Keratinocyte (primary cell): Measurements from ENCODE around the gene NLRP7. TPM values are rescaled to one million over a fixed set of nuclear protein-coding genes. Genes with fewer than 3 reads are reported as not detected.
"Not testable (repeated sequence)": the region's sequence is repeated elsewhere in the genome, so short reads cannot be mapped to it uniquely, and the experiment has no call there.

ENCODE experiments used
- DNase-seq: peaks from one replicate; pipeline ENCODE4 v3.0.0-alpha.2; 2011; ENCODE audit warnings: low read depth, missing footprints, low spot score
- FAIRE-seq: peaks from 2 replicates; lab custom pipeline; 2011; peaks lifted over from hg19 to GRCh38; lab: Jason Lieb, UNC
- H2AFZ ChIP-seq: 2 replicates; pipeline ENCODE4 v1.6.0; 2012; ENCODE audit warnings: low read length, control low read depth, inconsistent platforms; ENCODE audit not compliant: control insufficient read depth
- H3K27ac ChIP-seq: 2 replicates; pipeline ENCODE4 v1.5.1; 2011; ENCODE audit warnings: low read length; ENCODE audit not compliant: control insufficient read depth, insufficient read depth
- H3K27me3 ChIP-seq: 3 replicates; pipeline ENCODE4 v1.6.0; 2011; ENCODE audit warnings: low read length; ENCODE audit not compliant: control insufficient read depth, insufficient read depth; ENCODE audit errors: extremely low read depth
- H3K36me3 ChIP-seq, 2 experiments: 2 replicates in 1 of 2; 3 replicates in 1 of 2; pipeline ENCODE4 v1.5.1; 2011; ENCODE audit warnings: low read length in 2 of 2, mild to moderate bottlenecking in 1 of 2; ENCODE audit not compliant: control insufficient read depth in 2 of 2, insufficient read depth in 2 of 2; ENCODE audit errors: extremely low read depth in 1 of 2
- H3K4me1 ChIP-seq: 3 replicates; pipeline ENCODE4 v1.5.1; 2011; ENCODE audit warnings: low read length; ENCODE audit not compliant: control insufficient read depth, insufficient read depth; ENCODE audit errors: extremely low read depth
- H3K4me2 ChIP-seq: 3 replicates; pipeline ENCODE4 v1.6.0; 2011; ENCODE audit warnings: low read depth, low read length; ENCODE audit not compliant: control insufficient read depth, insufficient read depth; ENCODE audit errors: extremely low read depth
- H3K4me3 ChIP-seq, 3 experiments: fragments of 200-600 bp in 1 of 3; sonication (generic) in 1 of 3; 2 replicates in 2 of 3; 3 replicates in 1 of 3; pipeline ENCODE4 v1.5.1; 2011 to 2016; ENCODE audit warnings: low read length in 3 of 3, mild to moderate bottlenecking in 3 of 3, control low read depth in 2 of 3, inconsistent platforms in 1 of 3, low read depth in 1 of 3, mixed read lengths in 1 of 3, mixed run types in 1 of 3, moderate library complexity in 1 of 3; ENCODE audit not compliant: control insufficient read depth in 2 of 3, insufficient read depth in 2 of 3; ENCODE audit errors: extremely low read depth in 1 of 3
- H3K79me2 ChIP-seq: 2 replicates; pipeline ENCODE4 v1.6.0; 2012; ENCODE audit warnings: low read length; ENCODE audit not compliant: control insufficient read depth, insufficient read depth
- H3K9ac ChIP-seq: 3 replicates; pipeline ENCODE4 v1.6.0; 2011; ENCODE audit warnings: low read length; ENCODE audit not compliant: control insufficient read depth, insufficient read depth; ENCODE audit errors: extremely low read depth
- H3K9me1 ChIP-seq: 3 replicates; pipeline ENCODE4 v1.6.0; 2011; ENCODE audit warnings: low read length; ENCODE audit not compliant: control insufficient read depth, insufficient read depth; ENCODE audit errors: extremely low read depth
- H3K9me3 ChIP-seq: 2 replicates; pipeline ENCODE4 v1.5.1; 2012; ENCODE audit warnings: low read depth, low read length; ENCODE audit not compliant: control insufficient read depth
- H4K20me1 ChIP-seq: 3 replicates; pipeline ENCODE4 v1.6.0; 2011; ENCODE audit warnings: low read length; ENCODE audit not compliant: control insufficient read depth, insufficient read depth; ENCODE audit errors: extremely low read depth
- EZH2 ChIP-seq: IDR thresholded peaks from one replicate; pipeline ENCODE4 v1.6.1; 2012; ENCODE audit warnings: inconsistent platforms, mild to moderate bottlenecking, low read length, moderate library complexity
- dilution Hi-C: fragments of 300-500 bp; cut with MboI; formaldehyde crosslinking; loops from one replicate; pipeline ENCODE4 v1.7.0; 2020; ENCODE audit warnings: low sequenced_read_pairs; ENCODE audit not compliant: extremely low pct_ligation_motif_present
- polyA plus RNA-seq, 5 experiments: library from polyadenylated mRNA; depleted of rRNA in 3 of 5; stranded (reverse) in 3 of 5; stranded (forward) in 1 of 5; unstranded in 1 of 5; fragments of >200 nt; gene quantifications; 1 replicate in 1 of 5; 2 replicates in 3 of 5; 3 replicates in 1 of 5; pipeline versions ENCODE4 v1.2.1 to v1.2.3, GENCODE V29; 2011 to 2012; ENCODE audit warnings: missing spikeins in 2 of 5, low read depth in 1 of 5, low replicate concordance in 1 of 5
- TF ChIP-seq, protein P1 (sequence below), 3 experiments: IDR thresholded peaks in 1 of 3; conservative IDR thresholded peaks in 1 of 3; optimal IDR thresholded peaks in 1 of 3; 2 replicates in 2 of 3; 3 replicates in 1 of 3; pipeline versions ENCODE3 to v1.5.1; 2011; ENCODE audit warnings: low read length in 3 of 3, mild to moderate bottlenecking in 3 of 3, moderate library complexity in 2 of 3, control low read depth in 1 of 3, inconsistent platforms in 1 of 3; ENCODE audit not compliant: insufficient read depth in 2 of 3; ENCODE audit errors: extremely low read depth in 1 of 3

Gene NLRP7
- polyA plus RNA-seq, 1 donor (not counting 4 experiments of a cell fraction or from before 2014, with no cell fraction given) = not detected

DNA sequence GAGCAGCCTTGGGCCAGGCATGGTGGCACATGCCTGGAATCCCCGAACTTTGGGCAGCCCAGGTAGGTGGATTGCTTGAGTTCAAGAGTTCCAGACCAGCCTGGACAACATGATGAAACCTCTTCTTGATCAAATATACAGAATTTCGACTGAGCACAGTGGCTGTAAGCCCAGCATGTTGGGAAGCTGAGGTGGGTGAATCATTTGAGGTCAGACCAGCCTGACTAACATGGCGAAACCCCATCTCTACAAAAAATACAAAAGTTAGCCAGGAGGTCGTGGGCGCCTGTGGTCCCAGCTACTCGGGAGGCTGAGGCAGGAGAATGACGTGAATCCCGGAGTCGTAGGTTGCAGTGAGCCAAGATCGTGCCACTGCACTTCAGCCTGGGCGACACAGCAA is 8.0 kb upstream of the NLRP7 start:
- H3K27me3 ChIP-seq = no peaks in the 10 kb centered on the region
- H4K20me1 ChIP-seq = no peaks in the 10 kb centered on the region
- no peaks in the 10 kb centered on the region for H3K9me3 ChIP-seq
- FAIRE-seq (no peak), DNase-seq (no peak)
- H3K79me2 ChIP-seq = no peaks in the 10 kb centered on the region
- no peak overlapping the region for H2AFZ ChIP-seq
- no peak overlapping the region for H3K4me2 ChIP-seq
- TF ChIP-seq EZH2 = no peak
- TF ChIP-seq, protein P1, sequence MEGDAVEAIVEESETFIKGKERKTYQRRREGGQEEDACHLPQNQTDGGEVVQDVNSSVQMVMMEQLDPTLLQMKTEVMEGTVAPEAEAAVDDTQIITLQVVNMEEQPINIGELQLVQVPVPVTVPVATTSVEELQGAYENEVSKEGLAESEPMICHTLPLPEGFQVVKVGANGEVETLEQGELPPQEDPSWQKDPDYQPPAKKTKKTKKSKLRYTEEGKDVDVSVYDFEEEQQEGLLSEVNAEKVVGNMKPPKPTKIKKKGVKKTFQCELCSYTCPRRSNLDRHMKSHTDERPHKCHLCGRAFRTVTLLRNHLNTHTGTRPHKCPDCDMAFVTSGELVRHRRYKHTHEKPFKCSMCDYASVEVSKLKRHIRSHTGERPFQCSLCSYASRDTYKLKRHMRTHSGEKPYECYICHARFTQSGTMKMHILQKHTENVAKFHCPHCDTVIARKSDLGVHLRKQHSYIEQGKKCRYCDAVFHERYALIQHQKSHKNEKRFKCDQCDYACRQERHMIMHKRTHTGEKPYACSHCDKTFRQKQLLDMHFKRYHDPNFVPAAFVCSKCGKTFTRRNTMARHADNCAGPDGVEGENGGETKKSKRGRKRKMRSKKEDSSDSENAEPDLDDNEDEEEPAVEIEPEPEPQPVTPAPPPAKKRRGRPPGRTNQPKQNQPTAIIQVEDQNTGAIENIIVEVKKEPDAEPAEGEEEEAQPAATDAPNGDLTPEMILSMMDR (optimal IDR thresholded peaks at IDR 0.05 in 1 of 3, IDR thresholded peaks at IDR 0.05 in 1 of 3, conservative IDR thresholded peaks at IDR 0.05 in 1 of 3; ENCODE audit: extremely low read depth in 1 of 3, insufficient read depth in 2 of 3, low read length in 3 of 3) = no peak
- H3K4me1 ChIP-seq = no peaks in the 10 kb centered on the region
- no peak overlapping the region for H3K4me3 ChIP-seq
- H3K9ac ChIP-seq = no peak overlapping the region
- no peaks in the 10 kb centered on the region for H3K36me3 ChIP-seq
- no peaks in the 10 kb centered on the region for H3K9me1 ChIP-seq
- dilution Hi-C loops = no loop called here
- H3K27ac ChIP-seq = no peak overlapping the region

DNA sequence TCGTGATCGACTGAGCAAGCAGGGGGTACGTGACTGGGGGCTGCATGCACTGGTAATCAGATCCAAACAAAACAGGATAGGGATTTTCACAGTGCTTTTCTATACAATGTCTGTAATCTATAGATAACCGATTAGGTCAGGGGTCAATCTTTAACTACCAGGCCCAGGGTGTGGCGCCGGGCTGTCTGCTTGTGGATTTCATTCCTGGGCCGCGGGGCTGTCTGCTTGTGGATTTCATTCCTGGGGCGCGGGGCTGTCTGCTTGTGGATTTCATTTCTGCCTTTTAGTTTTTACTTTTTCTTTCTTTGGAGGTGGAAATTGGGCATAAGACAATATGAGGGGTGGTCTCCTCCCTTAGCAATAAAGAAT is 6.0 kb upstream of the NLRP7 start:
- H4K20me1 ChIP-seq, H3K9ac ChIP-seq, H3K4me1 ChIP-seq, H3K9me3 ChIP-seq, H3K27me3 ChIP-seq, FAIRE-seq, H3K36me3 ChIP-seq, H3K4me3 ChIP-seq, H3K4me2 ChIP-seq, H3K9me1 ChIP-seq, H3K79me2 ChIP-seq, H3K27ac ChIP-seq, H2AFZ ChIP-seq, dilution Hi-C loops, DNase-seq: not testable (repeated sequence)

DNA sequence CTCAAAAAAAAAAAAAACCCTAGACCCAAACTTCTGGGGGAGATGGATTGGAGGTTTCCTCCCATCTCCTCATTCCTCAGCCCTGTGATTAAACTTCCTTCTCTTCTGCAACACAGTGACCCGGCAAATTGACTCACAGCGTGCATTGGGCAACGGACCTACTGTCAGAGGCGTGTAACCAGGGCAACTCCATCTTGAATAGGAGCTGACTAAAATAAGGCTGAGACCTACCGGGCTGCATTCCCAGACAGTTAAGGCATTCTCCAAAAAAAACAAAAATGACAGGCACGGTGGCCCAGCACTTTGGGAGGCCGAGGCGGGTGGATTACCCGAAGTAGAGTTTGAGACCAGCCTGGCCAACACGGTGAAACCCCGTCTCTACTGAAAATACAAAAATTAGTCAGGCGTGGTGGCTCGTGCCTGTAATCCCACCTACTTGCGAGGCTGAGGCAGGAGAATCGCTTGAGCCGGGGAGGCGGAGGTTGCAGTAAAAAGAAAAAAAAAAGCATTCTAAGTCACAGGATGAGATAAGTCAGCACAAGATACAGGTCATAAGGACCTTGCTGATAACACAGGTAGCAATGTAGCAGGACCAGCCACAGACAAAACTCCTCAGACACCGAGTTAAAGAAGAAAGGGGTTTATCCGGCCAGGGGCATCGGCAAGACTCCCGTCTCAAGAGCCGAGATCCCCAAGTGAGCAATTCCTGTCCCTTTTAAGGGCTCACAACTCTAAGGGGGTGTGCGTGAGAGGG is 5.4 kb upstream of the NLRP7 start:
- H3K27ac ChIP-seq = no peak overlapping the region
- DNase-seq (no peak), FAIRE-seq (no peak)
- TF ChIP-seq, protein P1 (optimal IDR thresholded peaks at IDR 0.05 in 1 of 3, IDR thresholded peaks at IDR 0.05 in 1 of 3, conservative IDR thresholded peaks at IDR 0.05 in 1 of 3; ENCODE audit: extremely low read depth in 1 of 3, insufficient read depth in 2 of 3, low read length in 3 of 3) = no peak
- no peak for TF ChIP-seq EZH2
- no peaks in the 10 kb centered on the region for H3K9me1 ChIP-seq
- no peaks in the 10 kb centered on the region for H3K79me2 ChIP-seq
- H3K4me2 ChIP-seq = no peak overlapping the region
- H3K4me3 ChIP-seq = no peak overlapping the region
- no peaks in the 10 kb centered on the region for H3K9me3 ChIP-seq
- no peak overlapping the region for H3K9ac ChIP-seq
- H4K20me1 ChIP-seq = no peaks in the 10 kb centered on the region
- no peaks in the 10 kb centered on the region for H3K4me1 ChIP-seq
- no peaks in the 10 kb centered on the region for H3K36me3 ChIP-seq
- no peak overlapping the region for H2AFZ ChIP-seq
- dilution Hi-C loops = no loop called here
- no peaks in the 10 kb centered on the region for H3K27me3 ChIP-seq

DNA sequence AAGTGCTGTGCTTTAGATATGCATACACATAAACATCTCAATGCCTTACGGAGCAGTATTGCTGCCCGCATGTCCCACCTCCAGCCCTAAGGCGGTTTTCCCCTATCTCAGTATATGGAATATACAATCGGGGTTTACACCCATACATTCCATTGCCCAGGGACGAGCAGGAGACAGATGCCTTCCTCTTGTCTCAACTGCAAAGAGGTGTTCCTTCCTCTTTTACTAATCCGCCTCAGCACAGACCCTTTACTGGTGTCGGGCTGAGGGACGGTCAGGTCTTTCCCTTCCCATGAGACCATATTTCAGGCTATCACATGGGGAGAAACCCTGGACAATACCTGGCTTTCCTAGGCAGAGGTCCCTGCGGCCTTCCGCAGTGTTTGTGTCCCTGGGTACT is 3.2 kb upstream of the NLRP7 start:
- H3K9ac ChIP-seq, H4K20me1 ChIP-seq, H3K27ac ChIP-seq, H3K4me3 ChIP-seq, DNase-seq, H3K4me1 ChIP-seq, H3K9me3 ChIP-seq, H3K9me1 ChIP-seq, H3K36me3 ChIP-seq, H3K4me2 ChIP-seq, dilution Hi-C loops, H2AFZ ChIP-seq, FAIRE-seq, H3K79me2 ChIP-seq, H3K27me3 ChIP-seq: not testable (repeated sequence)
